HG02852 (cell line): ENCODE data around the gene CRB1.

Source experiments
- ATAC-seq: cut with Tn5 transposase; IDR thresholded peaks from one replicate; pipeline ENCODE4 v1.9.1; 2021; ENCODE audit warnings: mild to moderate bottlenecking, moderate library complexity; ENCODE audit not compliant: unreplicated experiment

CRB1 gene

GRCh38 chr1:197342044-197342565 is 74.1 kb downstream of the CRB1 start:
- no peak for ATAC-seq

GRCh38 chr1:197342669-197343068 is 74.6 kb downstream of the CRB1 start:
- no peak for ATAC-seq

- no peak for ATAC-seq
Measured at GRCh38 chr1:197343663-197344273, 75.7 kb downstream of the CRB1 start.

GRCh38 chr1:197351821-197352440 is 83.9 kb downstream of the CRB1 start:
- ATAC-seq: no peak

- ATAC-seq: no peak
Measured at GRCh38 chr1:197355248-197355995, 87.4 kb downstream of the CRB1 start.

GRCh38 chr1:197356723-197357533 is 88.9 kb downstream of the CRB1 start:
- ATAC-seq: peak; percentile 63

- ATAC-seq: no peak
Measured at GRCh38 chr1:197358959-197359358, 90.9 kb downstream of the CRB1 start.

- no peak for ATAC-seq
Measured at GRCh38 chr1:197360068-197360467, 92.0 kb downstream of the CRB1 start.

- no peak for ATAC-seq
Measured at GRCh38 chr1:197362871-197363270, 94.8 kb downstream of the CRB1 start.

GRCh38 chr1:197363855-197364254 is 95.8 kb downstream of the CRB1 start:
- no peak for ATAC-seq

- ATAC-seq: no peak
Measured at GRCh38 chr1:197366996-197367395, 98.9 kb downstream of the CRB1 start.

- ATAC-seq: no peak
Measured at GRCh38 chr1:197367627-197368026, 99.6 kb downstream of the CRB1 start.

- ATAC-seq: no peak
Measured at GRCh38 chr1:197374428-197374827, 106.4 kb downstream of the CRB1 start.

GRCh38 chr1:197384471-197384870 is 116.4 kb downstream of the CRB1 start:
- no peak for ATAC-seq

GRCh38 chr1:197388801-197389200 is 120.7 kb downstream of the CRB1 start:
- ATAC-seq: no peak

GRCh38 chr1:197390856-197391255 is 122.8 kb downstream of the CRB1 start:
- no peak for ATAC-seq

- ATAC-seq: no peak
Measured at GRCh38 chr1:197391303-197392226, 123.5 kb downstream of the CRB1 start.

- no peak for ATAC-seq
Measured at GRCh38 chr1:197392541-197392940, 124.5 kb downstream of the CRB1 start.

GRCh38 chr1:197393105-197393504 is 125.1 kb downstream of the CRB1 start:
- no peak for ATAC-seq

GRCh38 chr1:197393772-197394171 is 125.7 kb downstream of the CRB1 start:
- no peak for ATAC-seq
